ENCODE results near the gene CSH1. TPM values are rescaled to one million over a fixed set of nuclear protein-coding genes. Genes with fewer than 3 reads are reported as not detected.
"Not testable (repeated sequence)": the region's sequence is repeated elsewhere in the genome, so short reads cannot be mapped to it uniquely, and the experiment has no call there.

The CSH1 gene
- total RNA-seq, 2 donors from 2014 or later, result not detected

DNA sequence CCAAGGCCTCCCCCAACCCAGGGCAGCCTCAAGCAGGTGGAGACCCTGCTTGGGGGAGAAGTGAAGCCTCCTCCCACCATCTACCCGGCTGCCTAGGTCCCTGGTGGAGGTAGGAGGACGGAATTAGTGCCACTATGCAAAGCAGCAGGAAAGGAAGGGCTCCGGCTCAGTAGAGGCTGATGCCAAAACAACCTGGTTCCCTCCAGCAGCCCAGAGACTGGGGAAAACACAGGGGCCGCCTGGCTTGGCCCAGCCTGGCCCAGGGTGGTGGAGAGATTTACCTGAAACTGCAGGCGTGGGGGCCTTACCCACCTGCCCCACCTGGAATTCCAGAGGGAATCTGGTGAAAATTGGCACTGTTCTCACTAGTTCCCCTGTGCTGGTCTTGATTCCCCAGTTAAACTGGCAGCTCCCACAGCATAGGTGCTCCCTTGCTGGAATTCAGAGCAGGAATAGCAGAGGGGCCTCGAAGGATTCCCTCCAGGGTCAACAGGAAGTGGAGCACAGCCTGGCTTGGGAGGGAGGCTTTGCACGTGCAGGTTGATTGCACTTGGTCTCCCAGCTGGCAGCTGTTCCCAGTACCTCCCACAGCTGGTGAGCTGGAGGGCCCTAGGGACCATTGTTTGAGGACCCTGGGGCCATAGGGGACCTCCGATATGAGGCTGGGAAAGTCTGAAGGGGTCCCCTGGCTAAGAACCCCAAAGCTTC, 31.2 kb upstream of the CSH1 start:
- Histone ChIP-seq H3K4me1 (no peaks in the 10 kb centered on the region), H3K27me3 (no peaks in the 10 kb centered on the region), H3K9ac (ENCODE audit: low read depth in 2 of 2, low read length in 2 of 2) (no peak overlapping the region), H3K27ac (no peak overlapping the region), H3K9me3 (no peaks in the 10 kb centered on the region), H3K36me3 (no peaks in the 10 kb centered on the region), H3K4me3 (no peak overlapping the region)
- intact Hi-C loops (cut with DNase I), result no loop called here
- TF ChIP-seq, protein P1, sequence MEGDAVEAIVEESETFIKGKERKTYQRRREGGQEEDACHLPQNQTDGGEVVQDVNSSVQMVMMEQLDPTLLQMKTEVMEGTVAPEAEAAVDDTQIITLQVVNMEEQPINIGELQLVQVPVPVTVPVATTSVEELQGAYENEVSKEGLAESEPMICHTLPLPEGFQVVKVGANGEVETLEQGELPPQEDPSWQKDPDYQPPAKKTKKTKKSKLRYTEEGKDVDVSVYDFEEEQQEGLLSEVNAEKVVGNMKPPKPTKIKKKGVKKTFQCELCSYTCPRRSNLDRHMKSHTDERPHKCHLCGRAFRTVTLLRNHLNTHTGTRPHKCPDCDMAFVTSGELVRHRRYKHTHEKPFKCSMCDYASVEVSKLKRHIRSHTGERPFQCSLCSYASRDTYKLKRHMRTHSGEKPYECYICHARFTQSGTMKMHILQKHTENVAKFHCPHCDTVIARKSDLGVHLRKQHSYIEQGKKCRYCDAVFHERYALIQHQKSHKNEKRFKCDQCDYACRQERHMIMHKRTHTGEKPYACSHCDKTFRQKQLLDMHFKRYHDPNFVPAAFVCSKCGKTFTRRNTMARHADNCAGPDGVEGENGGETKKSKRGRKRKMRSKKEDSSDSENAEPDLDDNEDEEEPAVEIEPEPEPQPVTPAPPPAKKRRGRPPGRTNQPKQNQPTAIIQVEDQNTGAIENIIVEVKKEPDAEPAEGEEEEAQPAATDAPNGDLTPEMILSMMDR (IDR thresholded peaks at IDR 0.05), result no peak
- no peak for DNase-seq

DNA sequence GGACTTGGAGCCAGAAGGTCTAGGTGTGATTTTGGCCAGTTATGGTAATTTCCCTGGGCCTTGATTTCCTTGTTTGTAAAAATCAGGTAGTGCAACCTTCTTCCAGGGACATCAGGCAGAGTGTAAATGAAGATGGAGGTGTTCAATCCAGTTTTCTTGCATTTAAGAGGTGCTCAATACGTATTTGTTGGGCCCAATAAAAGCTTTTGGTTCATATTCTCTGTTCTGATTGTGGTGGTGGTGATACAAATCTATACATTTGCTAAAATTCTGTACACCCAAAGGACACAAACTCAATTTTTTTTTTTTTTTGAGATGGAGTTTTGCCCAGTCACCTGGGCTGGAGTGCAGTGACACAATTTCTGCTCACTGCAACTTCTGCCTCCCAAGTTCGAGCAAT, 29.8 kb upstream of the CSH1 start:
- H3K4me1 ChIP-seq, result no peaks in the 10 kb centered on the region
- TF ChIP-seq, protein P1 (IDR thresholded peaks at IDR 0.05), result no peak
- H3K36me3 ChIP-seq, result no peaks in the 10 kb centered on the region
- no peaks in the 10 kb centered on the region for H3K9me3 ChIP-seq
- H3K27ac ChIP-seq, result no peak overlapping the region
- intact Hi-C loops (cut with DNase I), result no loop called here
- DNase-seq, result no peak
- H3K9ac ChIP-seq (ENCODE audit: low read depth in 2 of 2, low read length in 2 of 2), result no peak overlapping the region
- H3K27me3 ChIP-seq, result no peaks in the 10 kb centered on the region
- no peak overlapping the region for H3K4me3 ChIP-seq

DNA sequence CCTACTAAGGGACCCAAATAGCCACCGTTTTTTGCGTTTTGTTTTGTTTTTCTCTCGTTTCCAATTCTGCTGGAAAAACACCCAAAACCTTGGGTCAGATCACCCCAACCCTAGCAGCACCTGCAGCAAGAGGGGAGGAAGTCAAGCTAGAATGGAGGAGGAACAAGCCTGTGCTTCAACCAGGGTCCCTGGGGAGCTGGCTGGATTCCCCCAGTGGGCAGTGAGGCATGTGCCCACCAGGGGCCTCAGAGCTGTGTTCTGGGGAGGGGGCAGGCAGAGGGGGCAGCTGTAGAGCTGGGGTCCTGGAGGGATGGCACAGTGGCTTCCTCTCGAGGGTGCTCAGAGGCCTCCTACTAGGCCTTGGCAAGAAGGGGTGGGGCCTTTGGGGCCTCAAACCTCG, 29.2 kb upstream of the CSH1 start:
- H3K27ac ChIP-seq, result no peak overlapping the region

DNA sequence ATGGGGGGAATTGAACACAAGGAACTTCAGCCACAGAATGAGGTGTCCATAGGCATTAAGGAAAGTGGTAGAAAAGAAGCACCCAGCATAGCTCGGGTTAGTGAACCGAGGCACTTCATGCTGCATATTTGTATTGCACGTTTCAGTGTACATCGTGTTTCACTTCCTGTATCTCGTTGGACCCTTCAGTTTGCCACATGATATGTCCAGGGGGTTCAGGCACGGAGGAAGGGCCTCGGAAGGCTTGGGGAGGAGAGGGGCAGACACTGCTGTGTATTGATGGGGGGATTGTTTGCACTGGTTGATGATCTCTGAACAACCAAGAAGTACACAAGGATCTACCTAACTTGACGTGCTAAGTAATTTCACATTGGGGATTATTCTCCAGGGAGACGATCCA, 26.0 kb upstream of the CSH1 start:
- H3K36me3 ChIP-seq; DNase-seq; H3K4me3 ChIP-seq; H3K27ac ChIP-seq; H3K27me3 ChIP-seq; intact Hi-C loops (cut with DNase I); H3K9ac ChIP-seq (ENCODE audit: low read depth in 2 of 2, low read length in 2 of 2); H3K9me3 ChIP-seq; H3K4me1 ChIP-seq: not testable (repeated sequence)

More for the DNA sequence above, 29.2 kb upstream of the CSH1 start:
- DNase-seq, result no peak
- Histone ChIP-seq H3K4me1 (no peaks in the 10 kb centered on the region), H3K9ac (ENCODE audit: low read depth in 2 of 2, low read length in 2 of 2) (no peak overlapping the region), H3K4me3 (no peak overlapping the region), H3K36me3 (no peaks in the 10 kb centered on the region), H3K27me3 (no peaks in the 10 kb centered on the region), H3K9me3 (no peaks in the 10 kb centered on the region)
- intact Hi-C loops (cut with DNase I), result no loop called here
- TF ChIP-seq, protein P1 (IDR thresholded peaks at IDR 0.05), result no peak

DNA sequence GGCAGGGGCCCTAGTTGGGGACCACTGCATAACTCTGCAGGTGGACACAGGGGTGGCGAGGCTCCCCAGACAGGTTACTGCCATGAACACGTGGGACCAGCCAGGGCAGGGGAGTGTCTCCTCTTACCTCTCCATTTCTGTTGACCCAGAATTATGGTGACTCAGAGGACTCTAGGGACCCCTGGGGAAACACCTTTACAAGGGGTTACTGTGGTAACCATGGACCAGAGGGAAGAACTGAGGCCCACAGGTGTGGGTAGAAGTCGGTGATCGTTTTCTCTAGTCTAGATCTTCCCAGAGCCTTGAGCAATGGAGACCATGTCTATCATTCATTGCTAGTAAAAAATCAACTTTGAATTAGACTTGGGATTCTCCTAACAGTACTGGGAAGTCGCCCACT, 24.4 kb upstream of the CSH1 start:
- H3K36me3 ChIP-seq; H3K9ac ChIP-seq (ENCODE audit: low read depth in 2 of 2, low read length in 2 of 2); H3K27me3 ChIP-seq; H3K4me3 ChIP-seq; intact Hi-C loops (cut with DNase I); H3K4me1 ChIP-seq; H3K9me3 ChIP-seq; H3K27ac ChIP-seq; DNase-seq: not testable (repeated sequence)

DNA sequence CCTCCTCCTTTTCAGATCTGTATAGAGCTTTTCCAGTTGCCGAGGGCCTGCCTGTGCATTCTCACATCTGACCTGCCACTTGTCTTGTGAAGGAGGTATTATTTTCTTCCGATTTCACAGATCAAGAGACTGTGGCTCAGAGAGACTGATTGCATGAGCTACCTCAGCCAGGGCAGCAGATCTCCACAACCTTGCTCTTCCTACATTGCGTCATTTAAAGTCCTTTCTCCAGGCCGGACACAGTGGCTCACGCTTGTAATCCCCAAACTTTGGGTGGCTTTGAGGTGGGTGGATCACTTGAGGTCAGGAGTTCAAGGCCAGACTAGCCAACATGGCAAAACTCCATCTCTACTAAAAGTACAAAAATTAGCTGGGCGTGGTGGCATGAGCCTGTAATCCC, 23.7 kb upstream of the CSH1 start:
- H3K4me1 ChIP-seq; H3K9me3 ChIP-seq; intact Hi-C loops (cut with DNase I); H3K27me3 ChIP-seq; H3K36me3 ChIP-seq; H3K27ac ChIP-seq; H3K9ac ChIP-seq (ENCODE audit: low read depth in 2 of 2, low read length in 2 of 2); H3K4me3 ChIP-seq; DNase-seq: not testable (repeated sequence)

DNA sequence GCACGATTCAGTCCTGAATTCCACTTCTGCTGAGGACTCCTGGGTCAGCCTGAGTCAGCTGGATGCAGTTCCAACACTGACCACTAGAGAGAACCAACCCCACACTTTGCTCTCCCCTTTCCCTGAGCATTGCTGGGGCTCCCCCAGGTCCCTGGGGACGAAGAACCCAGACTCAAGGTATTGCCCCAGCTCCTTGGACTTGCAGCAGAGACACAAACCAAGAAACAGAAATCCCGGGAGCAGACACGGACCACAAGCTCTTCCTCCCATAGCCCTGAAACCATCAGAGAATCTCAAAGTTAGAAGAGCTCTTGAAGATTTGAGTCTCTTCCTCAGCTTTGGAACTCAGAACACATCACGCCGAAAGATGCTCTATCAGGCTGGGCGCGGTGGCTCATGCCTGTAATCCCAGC, 22.9 kb upstream of the CSH1 start:
- Histone ChIP-seq H3K9me3 (no peaks in the 10 kb centered on the region), H3K36me3 (no peaks in the 10 kb centered on the region), H3K4me3 (no peak overlapping the region), H3K4me1 (no peaks in the 10 kb centered on the region), H3K9ac (ENCODE audit: low read depth in 2 of 2, low read length in 2 of 2) (no peak overlapping the region), H3K27ac (no peak overlapping the region), H3K27me3 (no peaks in the 10 kb centered on the region)
- peak; percentile 65 for DNase-seq
- intact Hi-C loops (cut with DNase I), result loop anchor here (10.0 kb wide), 3 partner anchors 105 to 365 kb away; partner anchors contain the start of genes ERN1 and ICAM2
- TF ChIP-seq, protein P1 (IDR thresholded peaks at IDR 0.05), result peak; percentile 97

DNA sequence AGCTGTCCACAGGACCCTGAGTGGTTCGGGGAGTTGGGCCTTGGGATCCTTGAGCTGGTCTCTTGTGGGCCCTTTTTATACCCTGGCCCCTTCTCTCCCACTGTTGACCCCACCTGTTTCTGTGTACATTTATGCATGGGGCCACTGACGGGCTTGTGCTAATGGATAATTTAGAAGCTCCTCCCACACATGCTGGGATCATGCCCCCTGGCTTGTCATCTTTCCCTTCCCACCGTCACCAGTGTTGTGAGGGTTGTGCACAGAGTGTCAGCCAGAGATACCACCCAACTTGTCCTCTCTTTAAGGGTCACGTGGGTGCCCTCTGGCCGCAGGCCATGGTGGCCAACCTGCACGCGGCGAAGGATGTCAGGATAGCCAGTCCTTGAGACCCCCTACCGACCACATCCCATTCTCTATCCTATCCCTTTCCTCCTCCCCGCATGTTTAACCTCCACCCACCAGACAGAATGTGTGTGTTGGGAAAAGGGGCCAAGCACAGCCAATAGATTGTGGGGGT, 22.5 kb upstream of the CSH1 start, which contains the start of gene GH1:
TSS of gene GH1 (minus strand) at position 51 of the 517 bp plus-strand sequence. CDS start 63 bp downstream, outside the sequence.
- not testable (repeated sequence) for H3K9me3 ChIP-seq; H3K36me3 ChIP-seq; H3K27me3 ChIP-seq; H3K4me3 ChIP-seq; DNase-seq; H3K4me1 ChIP-seq; H3K9ac ChIP-seq (ENCODE audit: low read depth in 2 of 2, low read length in 2 of 2); H3K27ac ChIP-seq
- intact Hi-C loops (cut with DNase I), result loop anchor here (10.0 kb wide), 3 partner anchors 106 to 366 kb away; partner anchors contain the start of genes ERN1 and ICAM2

Measured in colonic mucosa (tissue), 4 donors.